HCT116 (cell line): ENCODE data around the gene ANAPC2. TPM values are rescaled to one million over a fixed set of nuclear protein-coding genes. Genes with fewer than 3 reads are reported as not detected.

ENCODE experiments used
- ATAC-seq: fragments of 200-7000 bp; cut with Tn5 transposase; 2 replicates; pipeline ENCODE4 v1.9.1; 2020; ENCODE audit warnings: mild to moderate bottlenecking, moderate library complexity
- BruUV-seq: library from RNA; stranded (reverse); fragments of 400-500 nt; replicated peaks from 2 replicates; lab custom pipeline; 2021; lab: Mats Ljungman, UMichigan
- CTCF ChIA-PET: fragments of 300-600 bp; sonication (Branson Sonifier 250); formaldehyde crosslinking; loops from one replicate; lab custom pipeline; 2021; ENCODE audit warnings: antibody characterized with exemption; lab: Charles Lee
- POLR2A ChIA-PET: fragments of 300-600, 350-600 bp; sonication (Branson Sonifier 250); formaldehyde crosslinking; loops from one replicate; lab custom pipeline; 2021; ENCODE audit warnings: antibody characterized with exemption; lab: Charles Lee
- RAD21 ChIA-PET, 2 experiments: fragments of 300-600 bp; sonication (Branson Sonifier 250); formaldehyde crosslinking; loops; one replicate each; lab custom pipeline; 2023; ENCODE audit warnings: low total read pairs in 2 of 2; ENCODE audit not compliant: uncharacterized antibody in 2 of 2, unreplicated experiment in 2 of 2, low non-redundant PET in 1 of 2; lab: Charles Lee
- DNase-seq: peaks from one replicate; pipeline ENCODE4 v3.0.0-alpha.2; 2010; ENCODE audit warnings: low read depth, low spot score
- H2AFZ ChIP-seq: fragments of 200-600 bp; shearing (Covaris generic), sonication (generic); 2 replicates; pipeline ENCODE4 v1.6.1; 2017; ENCODE audit warnings: low read depth, mixed run types, mixed read lengths, antibody characterized with exemption, low read length; ENCODE audit not compliant: poor library complexity, severe bottlenecking
- H3K27ac ChIP-seq: 2 replicates; pipeline ENCODE4 v1.5.1; 2012; ENCODE audit warnings: low read depth, low read length
- H3K27me3 ChIP-seq: fragments of 200-600 bp; sonication (generic); 2 replicates; pipeline ENCODE4 v1.6.1; 2016; ENCODE audit warnings: mixed run types, low read length, mixed read lengths; ENCODE audit not compliant: insufficient read depth
- H3K36me3 ChIP-seq, 2 experiments: fragments of 200-500 bp in 1 of 2; fragments of 200-600 bp in 1 of 2; sonication (Bioruptor generic) in 1 of 2; sonication (generic) in 1 of 2; 2 replicates each; pipeline versions ENCODE4 v1.5.1 to v1.6.1; 2014 to 2016; ENCODE audit warnings: low read length in 2 of 2, inconsistent platforms in 1 of 2, mixed read lengths in 1 of 2, mixed run types in 1 of 2; ENCODE audit not compliant: insufficient read depth in 2 of 2, control insufficient read depth in 1 of 2
- H3K4me1 ChIP-seq, 2 experiments: fragments of 200-600 bp in 1 of 2; sonication (generic) in 1 of 2; 2 replicates each; pipeline versions ENCODE4 v1.5.1 to v1.6.1; 2012 to 2017; ENCODE audit warnings: low read length in 2 of 2, inconsistent platforms in 1 of 2, mild to moderate bottlenecking in 1 of 2, mixed read lengths in 1 of 2, mixed run types in 1 of 2, moderate library complexity in 1 of 2; ENCODE audit not compliant: insufficient read depth in 2 of 2, control insufficient read depth in 1 of 2
- H3K4me2 ChIP-seq: fragments of 200-600 bp; sonication (generic); 2 replicates; pipeline ENCODE4 v1.6.1; 2017; ENCODE audit warnings: mixed run types, low read length, mixed read lengths
- H3K4me3 ChIP-seq, 2 experiments: fragments of 200-600 bp in 1 of 2; sonication (generic) in 1 of 2; replicated peaks in 1 of 2; 2 replicates each; pipeline ENCODE4 v1.5.1; 2011 to 2016; ENCODE audit warnings: low read length in 2 of 2, control low read depth in 1 of 2, low read depth in 1 of 2, mild to moderate bottlenecking in 1 of 2, mixed read lengths in 1 of 2, mixed run types in 1 of 2
- H3K79me2 ChIP-seq: fragments of 200-600 bp; sonication (generic); 2 replicates; pipeline ENCODE4 v1.6.1; 2017; ENCODE audit warnings: mild to moderate bottlenecking, mixed run types, low read length, moderate library complexity, mixed read lengths; ENCODE audit not compliant: insufficient read depth
- H3K9ac ChIP-seq: fragments of 200-600 bp; sonication (generic); 2 replicates; pipeline ENCODE4 v1.6.1; 2016; ENCODE audit warnings: low read length, mixed read lengths
- H3K9me2 ChIP-seq: fragments of 200-600 bp; sonication (generic), shearing (Covaris generic); 2 replicates; pipeline ENCODE4 v1.6.1; 2017; ENCODE audit warnings: mixed run types, mild to moderate bottlenecking, moderate library complexity; ENCODE audit not compliant: insufficient read depth
- H3K9me3 ChIP-seq, 2 experiments: fragments of 200-500 bp in 1 of 2; fragments of 200-600 bp in 1 of 2; sonication (Bioruptor generic) in 1 of 2; sonication (generic) in 1 of 2; 2 replicates each; pipeline ENCODE4 v1.6.1; 2014 to 2017; ENCODE audit warnings: low read length in 2 of 2, mixed read lengths in 2 of 2, inconsistent platforms in 1 of 2, low read depth in 1 of 2, mild to moderate bottlenecking in 1 of 2, mixed run types in 1 of 2, moderate library complexity in 1 of 2; ENCODE audit not compliant: control insufficient read depth in 1 of 2, insufficient read depth in 1 of 2
- H4K20me1 ChIP-seq: fragments of 200-600 bp; sonication (generic), shearing (Covaris generic); 2 replicates; pipeline ENCODE4 v1.6.1; 2017; ENCODE audit warnings: mixed run types, mild to moderate bottlenecking, moderate library complexity; ENCODE audit not compliant: insufficient read depth
- CBX3 ChIP-seq: IDR thresholded peaks from 2 replicates; pipeline ENCODE4 v1.6.1; 2012; ENCODE audit warnings: low read depth
- CEBPB ChIP-seq: IDR thresholded peaks from 2 replicates; pipeline ENCODE4 v1.6.1; 2012; ENCODE audit warnings: low read depth
- CTCF ChIP-seq, 3 experiments: fragments of 200-600 bp in 1 of 3; sonication (generic) in 1 of 3; IDR thresholded peaks in 2 of 3; conservative IDR thresholded peaks in 1 of 3; 2 replicates each; pipeline ENCODE4 v1.5.1; 2012 to 2017; ENCODE audit warnings: low read depth in 2 of 3, low read length in 2 of 3, antibody characterized with exemption in 1 of 3, borderline replicate concordance in 1 of 3, control low read depth in 1 of 3, mild to moderate bottlenecking in 1 of 3, mixed read lengths in 1 of 3, mixed run types in 1 of 3, moderate library complexity in 1 of 3; ENCODE audit not compliant: insufficient read depth in 1 of 3
- EGR1 ChIP-seq: IDR thresholded peaks from 2 replicates; pipeline ENCODE4 v1.6.1; 2012; ENCODE audit warnings: low read depth
- ELF1 ChIP-seq: IDR thresholded peaks from 2 replicates; pipeline ENCODE4 v1.6.1; 2012; ENCODE audit warnings: low read depth, borderline replicate concordance
- EZH2 ChIP-seq: fragments of 200-600 bp; sonication (generic); IDR thresholded peaks from 2 replicates; pipeline ENCODE4 v1.6.1; 2017; ENCODE audit warnings: antibody characterized with exemption, mixed run types
- EZH2phosphoT487 ChIP-seq: fragments of 200-600 bp; IDR thresholded peaks from 2 replicates; pipeline ENCODE4 v1.6.1; 2018; ENCODE audit warnings: antibody characterized with exemption, borderline replicate concordance
- FOSL1 ChIP-seq: IDR thresholded peaks from 2 replicates; pipeline ENCODE4 v1.6.1; 2012; ENCODE audit warnings: low read depth
- JUND ChIP-seq: IDR thresholded peaks from 2 replicates; pipeline ENCODE4 v1.6.1; 2012
- MAX ChIP-seq: IDR thresholded peaks from 2 replicates; pipeline ENCODE4 v1.6.1; 2012
- POLR2A ChIP-seq: IDR thresholded peaks from 2 replicates; pipeline ENCODE4 v1.7.0; 2011; ENCODE audit warnings: borderline replicate concordance; ENCODE audit not compliant: insufficient read depth, insufficient read length; ENCODE audit errors: extremely low read depth
- REST ChIP-seq: IDR thresholded peaks from 2 replicates; pipeline ENCODE4 v1.6.1; 2012; ENCODE audit warnings: low read depth
- SP1 ChIP-seq: IDR thresholded peaks from 2 replicates; pipeline ENCODE4 v1.6.1; 2012; ENCODE audit warnings: low read depth
- SRF ChIP-seq: IDR thresholded peaks from 2 replicates; pipeline ENCODE4 v1.6.1; 2012; ENCODE audit warnings: low read depth
- TCF7L2 ChIP-seq: IDR thresholded peaks from 2 replicates; pipeline ENCODE4 v1.7.0; 2011; ENCODE audit warnings: borderline replicate concordance, inconsistent platforms; ENCODE audit not compliant: insufficient read depth, insufficient read length; ENCODE audit errors: extremely low read depth
- ZFX ChIP-seq: fragments of 450-650 bp; IDR thresholded peaks from 2 replicates; pipeline ENCODE4 v1.6.1; 2017
- intact Hi-C: fragments of 100-400 bp; cut with micrococcal nuclease; formaldehyde crosslinking; loops from 2 replicates; pipeline ENCODE4 v1.10.0; 2022
- total RNA-seq: library from RNA; stranded (reverse); gene quantifications from one replicate; pipeline ENCODE4 v1.2.1, GENCODE V29; 2021; ENCODE audit not compliant: unreplicated experiment

ANAPC2 gene
- total RNA-seq, 1 experiment from 2014 or later = 75.5 TPM

- peak overlapping the region; percentile 63 for H3K4me2 ChIP-seq
- no peaks in the 10 kb centered on the region for H4K20me1 ChIP-seq
- no peaks in the 10 kb centered on the region for H3K27me3 ChIP-seq
- no peak for DNase-seq
- no peak overlapping the region for H2AFZ ChIP-seq
- peak overlapping the region; percentile 50 for H3K9ac ChIP-seq
- no peaks in the 10 kb centered on the region for H3K79me2 ChIP-seq
- no peaks in the 10 kb centered on the region for H3K9me2 ChIP-seq
- TF ChIP-seq CTCF (IDR thresholded peaks at IDR 0.05 in 2 of 3, conservative IDR thresholded peaks at IDR 0.05 in 1 of 3; ENCODE audit: borderline replicate concordance in 1 of 3, insufficient read depth in 1 of 3, low read depth in 2 of 3, low read length in 2 of 3) = no peak
- no peak for TF ChIP-seq ZFX
- no peak for TF ChIP-seq POLR2A
- TF ChIP-seq SRF = no peak
- TF ChIP-seq CBX3 = no peak
- TF ChIP-seq FOSL1 = no peak
- TF ChIP-seq EZH2phosphoT487 = no peak
- TF ChIP-seq TCF7L2 = no peak
- TF ChIP-seq REST = no peak
- TF ChIP-seq EGR1 = no peak
- no peak for TF ChIP-seq EZH2
- no peak for TF ChIP-seq CEBPB
- no peak for TF ChIP-seq MAX
- no peak for TF ChIP-seq ELF1
- TF ChIP-seq SP1 = no peak
- no peak for TF ChIP-seq JUND
- H3K36me3 ChIP-seq = no peaks in the 10 kb centered on the region
- ChIA-PET RAD21 (no interaction called here), POLR2A (interaction anchor here (2.2 to 3.1 kb wide), 2 partner anchors 14 to 91 kb away, joined by 16 to 19 read pairs; partner anchors contain the start of gene TUBB4B), CTCF (interaction anchor here (2.2 to 2.7 kb wide), 2 partner anchors 40 to 78 kb away, joined by 8 to 13 read pairs; partner anchors contain the start of genes ANAPC2, RNF224 and SSNA1)
- BruUV-seq = no TSS peak
- H3K27ac ChIP-seq = peak overlapping the region; percentile 47; the same call in 1 of the 2 replicates
- intact Hi-C loops = no loop called here
- ATAC-seq = no peak
- H3K4me1 ChIP-seq = peaks cover 12 to 22% of the 10 kb centered on the region in 2 experiments
- no peaks in the 10 kb centered on the region; a peak in 1 of 4 replicates for H3K9me3 ChIP-seq
- no peak overlapping the region for H3K4me3 ChIP-seq
Measured at GRCh38 chr9:137149363-137149762, 39.0 kb downstream of the ANAPC2 start.
